K562 (cell line): ENCODE measurements around the gene HCRTR1. TPM values are rescaled to one million over a fixed set of nuclear protein-coding genes. Genes with fewer than 3 reads are reported as not detected.

Experiments used
- ATAC-seq: fragments of 200-7000 bp; cut with Tn5 transposase; 3 replicates; pipeline ENCODE4 v1.9.1; 2020; ENCODE audit warnings: moderate library complexity
- BruUV-seq: library from RNA; stranded (reverse); fragments of 400-500 nt; replicated peaks from 2 replicates; lab custom pipeline; 2021; lab: Mats Ljungman, UMichigan
- CTCF ChIA-PET: fragments of 300-600 bp; formaldehyde crosslinking; extraction: SDS; loops from one replicate; lab custom pipeline; 2021; ENCODE audit warnings: low intra/inter-chr PET ratio; lab: Yijun Ruan, JAX
- POLR2A ChIA-PET: fragments of 300-600, 350-650 bp; sonication (Branson Sonifier 250); formaldehyde crosslinking; extraction: SDS; loops from one replicate; lab custom pipeline; 2021; ENCODE audit warnings: antibody characterized with exemption, inconsistent platforms; lab: Yijun Ruan, JAX
- DNase-seq, 4 experiments: peaks; one replicate each; pipeline versions ENCODE4 v3.0.0 to v3.0.0-alpha.2; 2011 to 2018; ENCODE audit warnings: low spot score in 3 of 4, mixed read lengths in 3 of 4; ENCODE audit errors: extremely low read depth in 1 of 4
- FAIRE-seq: peaks from 2 replicates; lab custom pipeline; 2011; peaks lifted over from hg19 to GRCh38; lab: Jason Lieb, UNC
- H2AFZ ChIP-seq: 2 replicates; pipeline ENCODE4 v1.6.0; 2011; ENCODE audit warnings: low read depth, low read length, control low read depth, inconsistent platforms
- H3K27ac ChIP-seq: fragments of 200-600 bp; 3 replicates; pipeline ENCODE4 v1.8.0; 2011; ENCODE audit warnings: low read depth, mild to moderate bottlenecking, control low read depth, inconsistent platforms, low read length, moderate library complexity, mixed read lengths; ENCODE audit errors: extremely low read depth
- H3K27me3 ChIP-seq, 2 experiments: fragments of 300-600 bp in 1 of 2; 2 replicates in 1 of 2; 3 replicates in 1 of 2; pipeline versions ENCODE4 v1.6.0 to v1.8.0; 2011; ENCODE audit warnings: inconsistent platforms in 2 of 2, low read length in 2 of 2, mild to moderate bottlenecking in 1 of 2, mixed read lengths in 1 of 2, moderate library complexity in 1 of 2; ENCODE audit not compliant: control insufficient read depth in 2 of 2, insufficient read depth in 2 of 2
- H3K36me3 ChIP-seq: fragments of 300-600 bp; 3 replicates; pipeline ENCODE4 v1.8.0; 2011; ENCODE audit warnings: mild to moderate bottlenecking, low read length, inconsistent platforms; ENCODE audit not compliant: control insufficient read depth, insufficient read depth
- H3K4me1 ChIP-seq, 2 experiments: fragments of 200-600 bp in 1 of 2; replicated peaks in 1 of 2; 2 replicates in 1 of 2; 3 replicates in 1 of 2; pipeline versions ENCODE4 v1.5.1 to v1.8.0; 2011; ENCODE audit warnings: inconsistent platforms in 2 of 2, low read length in 2 of 2, mild to moderate bottlenecking in 1 of 2, mixed read lengths in 1 of 2, moderate library complexity in 1 of 2; ENCODE audit not compliant: control insufficient read depth in 2 of 2, insufficient read depth in 2 of 2
- H3K4me2 ChIP-seq: 2 replicates; pipeline ENCODE4 v1.6.1; 2011; ENCODE audit warnings: low read length, control low read depth, inconsistent platforms, mixed read lengths; ENCODE audit not compliant: insufficient read depth
- H3K4me3 ChIP-seq: fragments of 200-600 bp; sonication (generic), shearing (Covaris generic); 2 replicates; pipeline ENCODE4 v1.5.1; 2016; ENCODE audit warnings: control low read depth, inconsistent platforms
- H3K79me2 ChIP-seq: fragments of 200-600 bp; 3 replicates; pipeline ENCODE4 v1.8.0; 2011; ENCODE audit warnings: low read length, inconsistent platforms; ENCODE audit not compliant: control insufficient read depth, insufficient read depth
- H3K9ac ChIP-seq, 2 experiments: 2 replicates each; pipeline versions ENCODE4 v1.6.0 to v1.6.1; 2011; ENCODE audit warnings: low read depth in 2 of 2, low read length in 2 of 2, control low read depth in 1 of 2, inconsistent platforms in 1 of 2, mild to moderate bottlenecking in 1 of 2, mixed read lengths in 1 of 2; ENCODE audit not compliant: insufficient read depth in 1 of 2
- H3K9me1 ChIP-seq: one replicate; pipeline ENCODE4 v1.6.0; 2011; ENCODE audit warnings: inconsistent platforms, mild to moderate bottlenecking, low read length, moderate library complexity; ENCODE audit not compliant: control insufficient read depth, insufficient read depth
- H3K9me3 ChIP-seq: replicated peaks from 2 replicates; pipeline ENCODE4 v1.5.1; 2011; ENCODE audit warnings: low read depth, low read length, inconsistent platforms; ENCODE audit not compliant: control insufficient read depth, insufficient read depth
- H4K20me1 ChIP-seq: replicated peaks from 2 replicates; pipeline ENCODE4 v1.6.1; 2011; ENCODE audit warnings: low read length, inconsistent platforms, mixed read lengths; ENCODE audit not compliant: control insufficient read depth, insufficient read depth
- CC2D1A ChIP-seq: fragments of 450-650 bp; IDR thresholded peaks from 2 replicates; pipeline ENCODE4 v1.6.1; 2017; ENCODE audit warnings: mild to moderate bottlenecking
- KDM1A ChIP-seq, 2 experiments: fragments of 450-650 bp; IDR thresholded peaks; 2 replicates each; pipeline ENCODE4 v1.6.1; 2016; ENCODE audit warnings: mild to moderate bottlenecking in 2 of 2
- SMC3 ChIP-seq: conservative IDR thresholded peaks from 2 replicates; pipeline ENCODE4 v1.6.1; 2011; ENCODE audit warnings: low read depth, low read length, improper control_type of control experiment; ENCODE audit not compliant: insufficient read depth
- ZNF436 ChIP-seq: fragments of 250-450, 450-650 bp; sonication (Bioruptor Pico); formaldehyde crosslinking; IDR thresholded peaks from 2 replicates; pipeline ENCODE4 v1.7.0; 2020; ENCODE audit warnings: mild to moderate bottlenecking
- WGBS: fragments of 100-300 bp; shearing (Covaris generic); methylation state at CpG from one replicate; pipeline ENCODE4 v1.1.6; 2016; ENCODE audit warnings: low coverage, mixed read lengths; ENCODE audit not compliant: insufficient coverage; ENCODE audit errors: missing lambda C conversion rate; 5-methylcytosine and 5-hydroxymethylcytosine counted together
- in situ Hi-C: fragments of 300-500 bp; cut with MboI; formaldehyde crosslinking; loops from 4 replicates; pipeline ENCODE4 v1.15.0; 2018; ENCODE audit warnings: inconsistent platforms, mixed read lengths
- intact Hi-C: fragments of 100-400 bp; cut with micrococcal nuclease; formaldehyde crosslinking; loops from 2 replicates; pipeline ENCODE4 v1.14.2; 2022
- polyA plus RNA-seq, 8 experiments: library from polyadenylated mRNA; depleted of rRNA in 4 of 8; stranded (reverse) in 5 of 8; unstranded in 3 of 8; fragments of >200 nt; fragmentation: Nextera tagmentation in 2 of 8; fragmentation: Illumina TruSeq in 1 of 8; extraction: Ambion mirVana in 2 of 8; extraction: Trizol in 1 of 8; gene quantifications; 2 replicates each; pipeline versions ENCODE4 v1.2.1 to v1.2.3, GENCODE V29; 2011 to 2014; ENCODE audit warnings: inconsistent platforms in 1 of 8, missing spikeins in 1 of 8
- total RNA-seq, 7 experiments: library from RNA; depleted of rRNA in 6 of 7; stranded (reverse); fragments of >200 nt in 6 of 7; fragmentation: Illumina TruSeq in 2 of 7; extraction: Trizol in 2 of 7; gene quantifications; 2 replicates each; pipeline versions ENCODE4 v1.2.1 to v1.2.3, GENCODE V29; 2011 to 2021; ENCODE audit warnings: low replicate concordance in 1 of 7
- TF ChIP-seq, protein P1 (sequence below): sonication (generic); formaldehyde crosslinking; IDR thresholded peaks from 2 replicates; pipeline ENCODE4 v1.8.0; 2022; ENCODE audit warnings: missing genetic modification reagents, mild to moderate bottlenecking, moderate library complexity, borderline replicate concordance
- TF ChIP-seq, protein P2 (sequence below), 2 experiments: fragments of 450-650 bp; IDR thresholded peaks; 2 replicates each; pipeline ENCODE4 v1.6.1; 2018; ENCODE audit warnings: mild to moderate bottlenecking in 2 of 2, low read depth in 1 of 2; ENCODE audit not compliant: partially characterized antibody in 2 of 2

HCRTR1 gene
- total and polyA plus RNA-seq, 9 of the 15 experiments (the other 6 are each of a cell fraction or from before 2014, with no cell fraction given) = not detected

GRCh38 chr1:31593770-31594632, 23.5 kb upstream of the HCRTR1 start:
- no peaks in the 10 kb centered on the region for H3K9me1 ChIP-seq
- H3K27ac ChIP-seq = no peak overlapping the region
- peak; percentile 73 to 80 (median 78) for DNase-seq
- intact Hi-C loops (loop anchor here (1.0 kb wide), 1 partner anchor 30 kb away; no protein-coding TSS in a partner anchor), in situ Hi-C loops (no loop called here)
- H3K4me2 ChIP-seq = no peak overlapping the region
- ChIA-PET CTCF (interaction anchor here (0.5 to 3.6 kb wide), 9 partner anchors 21 to 910 kb away, joined by 3 to 25 read pairs (median 5); no protein-coding TSS in a partner anchor), POLR2A (no interaction called here)
- H3K4me3 ChIP-seq = no peak overlapping the region
- H3K27me3 ChIP-seq = peaks cover 16 to 39% of the 10 kb centered on the region in 2 experiments
- H3K79me2 ChIP-seq = no peaks in the 10 kb centered on the region
- H3K9me3 ChIP-seq = no peaks in the 10 kb centered on the region
- no peak overlapping the region for H2AFZ ChIP-seq
- ATAC-seq = peak; percentile 99
- H3K4me1 ChIP-seq = peaks cover 0 to 4% of the 10 kb centered on the region in 2 experiments; a peak in 1 of 5 replicates
- no peak overlapping the region for H3K9ac ChIP-seq
- 17% methylated on average over 9 of the region's 10 CpGs for WGBS
- BruUV-seq = no TSS peak
- FAIRE-seq = peak; percentile 95
- peaks cover 5% of the 10 kb centered on the region for H4K20me1 ChIP-seq
- H3K36me3 ChIP-seq = no peaks in the 10 kb centered on the region
- TF ChIP-seq SMC3 (peak; percentile 92), ZNF436 (CRISPR knock-in tag) (no peak), KDM1A (IDR thresholded peaks at IDR 0.05) (0 out of 4 replicates have a peak, but pooled peaks of 1 of the 2 experiments have one; percentile 27), CC2D1A (0 out of 2 replicates have a peak, but pooled peaks have one; percentile 38)
- TF ChIP-seq, protein P1, sequence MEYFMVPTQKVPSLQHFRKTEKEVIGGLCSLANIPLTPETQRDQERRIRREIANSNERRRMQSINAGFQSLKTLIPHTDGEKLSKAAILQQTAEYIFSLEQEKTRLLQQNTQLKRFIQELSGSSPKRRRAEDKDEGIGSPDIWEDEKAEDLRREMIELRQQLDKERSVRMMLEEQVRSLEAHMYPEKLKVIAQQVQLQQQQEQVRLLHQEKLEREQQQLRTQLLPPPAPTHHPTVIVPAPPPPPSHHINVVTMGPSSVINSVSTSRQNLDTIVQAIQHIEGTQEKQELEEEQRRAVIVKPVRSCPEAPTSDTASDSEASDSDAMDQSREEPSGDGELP (CRISPR knock-in tag) = peak; percentile 16; the same call in 1 of the 2 replicates
- TF ChIP-seq, protein P2, sequence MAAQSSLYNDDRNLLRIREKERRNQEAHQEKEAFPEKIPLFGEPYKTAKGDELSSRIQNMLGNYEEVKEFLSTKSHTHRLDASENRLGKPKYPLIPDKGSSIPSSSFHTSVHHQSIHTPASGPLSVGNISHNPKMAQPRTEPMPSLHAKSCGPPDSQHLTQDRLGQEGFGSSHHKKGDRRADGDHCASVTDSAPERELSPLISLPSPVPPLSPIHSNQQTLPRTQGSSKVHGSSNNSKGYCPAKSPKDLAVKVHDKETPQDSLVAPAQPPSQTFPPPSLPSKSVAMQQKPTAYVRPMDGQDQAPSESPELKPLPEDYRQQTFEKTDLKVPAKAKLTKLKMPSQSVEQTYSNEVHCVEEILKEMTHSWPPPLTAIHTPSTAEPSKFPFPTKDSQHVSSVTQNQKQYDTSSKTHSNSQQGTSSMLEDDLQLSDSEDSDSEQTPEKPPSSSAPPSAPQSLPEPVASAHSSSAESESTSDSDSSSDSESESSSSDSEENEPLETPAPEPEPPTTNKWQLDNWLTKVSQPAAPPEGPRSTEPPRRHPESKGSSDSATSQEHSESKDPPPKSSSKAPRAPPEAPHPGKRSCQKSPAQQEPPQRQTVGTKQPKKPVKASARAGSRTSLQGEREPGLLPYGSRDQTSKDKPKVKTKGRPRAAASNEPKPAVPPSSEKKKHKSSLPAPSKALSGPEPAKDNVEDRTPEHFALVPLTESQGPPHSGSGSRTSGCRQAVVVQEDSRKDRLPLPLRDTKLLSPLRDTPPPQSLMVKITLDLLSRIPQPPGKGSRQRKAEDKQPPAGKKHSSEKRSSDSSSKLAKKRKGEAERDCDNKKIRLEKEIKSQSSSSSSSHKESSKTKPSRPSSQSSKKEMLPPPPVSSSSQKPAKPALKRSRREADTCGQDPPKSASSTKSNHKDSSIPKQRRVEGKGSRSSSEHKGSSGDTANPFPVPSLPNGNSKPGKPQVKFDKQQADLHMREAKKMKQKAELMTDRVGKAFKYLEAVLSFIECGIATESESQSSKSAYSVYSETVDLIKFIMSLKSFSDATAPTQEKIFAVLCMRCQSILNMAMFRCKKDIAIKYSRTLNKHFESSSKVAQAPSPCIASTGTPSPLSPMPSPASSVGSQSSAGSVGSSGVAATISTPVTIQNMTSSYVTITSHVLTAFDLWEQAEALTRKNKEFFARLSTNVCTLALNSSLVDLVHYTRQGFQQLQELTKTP (IDR thresholded peaks at IDR 0.05; ENCODE audit: low read depth in 1 of 2, partially characterized antibody in 2 of 2) = no peak
